Islet of Langerhans (tissue), 1 donor: ENCODE data around the gene FBXL3.

ENCODE experiments used
- FAIRE-seq: peaks from one replicate; lab custom pipeline; 2011; peaks lifted over from hg19 to GRCh38; lab: Jason Lieb, UNC

FBXL3 gene

GRCh38 chr13:77026861-77027621, at the start of gene FBXL3:
TSS of gene FBXL3 (minus strand) at chr13:77027159. CDS start at chr13:77021860, 5,299 bp downstream.
- no peak for FAIRE-seq

- no peak for FAIRE-seq
These were observed 40.6 kb upstream of the FBXL3 start for GRCh38 chr13:77067519-77067918.

- no peak for FAIRE-seq
These were observed 38.6 kb upstream of the FBXL3 start for GRCh38 chr13:77065461-77066147.

- no peak for FAIRE-seq
These were observed 35.1 kb upstream of the FBXL3 start for GRCh38 chr13:77062097-77062496.

GRCh38 chr13:77061362-77061761, 34.4 kb upstream of the FBXL3 start:
- FAIRE-seq, result no peak

- FAIRE-seq, result no peak
These were observed 29.9 kb upstream of the FBXL3 start for GRCh38 chr13:77056886-77057285.

GRCh38 chr13:77056382-77056781, 29.4 kb upstream of the FBXL3 start:
- FAIRE-seq, result no peak

GRCh38 chr13:77055158-77055557, 28.2 kb upstream of the FBXL3 start:
- no peak for FAIRE-seq

- no peak for FAIRE-seq
These were observed 26.2 kb upstream of the FBXL3 start for GRCh38 chr13:77053192-77053591.

- no peak for FAIRE-seq
These were observed 21.7 kb upstream of the FBXL3 start for GRCh38 chr13:77048681-77049080.

- FAIRE-seq, result no peak
These were observed 20.8 kb upstream of the FBXL3 start for GRCh38 chr13:77047649-77048343.

- no peak for FAIRE-seq
These were observed 15.7 kb upstream of the FBXL3 start for GRCh38 chr13:77042566-77043177.

GRCh38 chr13:77040835-77041234, 13.9 kb upstream of the FBXL3 start:
- no peak for FAIRE-seq

GRCh38 chr13:77040076-77040475, 13.1 kb upstream of the FBXL3 start:
- peak; percentile 96 for FAIRE-seq

GRCh38 chr13:77038907-77039480, 12.0 kb upstream of the FBXL3 start:
- FAIRE-seq, result no peak

- no peak for FAIRE-seq
These were observed 9.3 kb upstream of the FBXL3 start for GRCh38 chr13:77036279-77036678.

GRCh38 chr13:77034881-77035280, 7.9 kb upstream of the FBXL3 start:
- FAIRE-seq, result no peak

- no peak for FAIRE-seq
These were observed 6.9 kb upstream of the FBXL3 start for GRCh38 chr13:77033717-77034302.

- FAIRE-seq, result no peak
These were observed 4.8 kb upstream of the FBXL3 start for GRCh38 chr13:77031656-77032243.

- FAIRE-seq, result no peak
These were observed 2.5 kb upstream of the FBXL3 start for GRCh38 chr13:77029436-77029835.

- FAIRE-seq, result no peak
These were observed 1.2 kb upstream of the FBXL3 start for GRCh38 chr13:77028202-77028601.
